Measurements from ENCODE around the gene PBX4. TPM values are rescaled to one million over a fixed set of nuclear protein-coding genes. Genes with fewer than 3 reads are reported as not detected.

The PBX4 gene
- total RNA-seq, 2 donors from 2014 or later: 28.3 to 56.8 TPM

- no peaks in the 10 kb centered on the region for H3K27me3 Mint-ChIP-seq (ENCODE audit: low read depth)
- no peak for ATAC-seq (replicated peaks in 1 of 2)
- no peak overlapping the region for H3K4me3 Mint-ChIP-seq
- DNase-seq: no peak
- H3K36me3 Mint-ChIP-seq (ENCODE audit: insufficient read depth in 2 of 2): peaks cover 6 to 17% of the 10 kb centered on the region in 2 donors
- H3K9me3 Mint-ChIP-seq: no peaks in the 10 kb centered on the region
- no peaks in the 10 kb centered on the region for H3K4me1 Mint-ChIP-seq (ENCODE audit: low read depth)
- H3K27ac Mint-ChIP-seq: peak overlapping the region; percentile 27
Measured at GRCh38 chr19:19563348-19563848, 55.1 kb downstream of the PBX4 start.

- no peaks in the 10 kb centered on the region for H3K4me1 Mint-ChIP-seq (ENCODE audit: low read depth)
- no peak overlapping the region for H3K4me3 Mint-ChIP-seq
- DNase-seq (peak; percentile 32 to 37), ATAC-seq (replicated peaks in 1 of 2) (peak; percentile 71 to 72)
- peak overlapping the region; percentile 63 for H3K27ac Mint-ChIP-seq
- H3K36me3 Mint-ChIP-seq (ENCODE audit: insufficient read depth in 2 of 2): peaks cover 6 to 17% of the 10 kb centered on the region in 2 donors
- H3K27me3 Mint-ChIP-seq (ENCODE audit: low read depth): no peaks in the 10 kb centered on the region
- no peaks in the 10 kb centered on the region for H3K9me3 Mint-ChIP-seq
Measured at GRCh38 chr19:19562665-19563347, 55.7 kb downstream of the PBX4 start.

- Mint-ChIP-seq H3K27ac (peak overlapping the region; percentile 63), H3K27me3 (ENCODE audit: low read depth) (no peaks in the 10 kb centered on the region), H3K9me3 (no peaks in the 10 kb centered on the region), H3K4me1 (ENCODE audit: low read depth) (no peaks in the 10 kb centered on the region), H3K36me3 (ENCODE audit: insufficient read depth in 2 of 2) (peaks cover 6 to 15% of the 10 kb centered on the region in 2 donors), H3K4me3 (no peak overlapping the region)
- DNase-seq (no peak), ATAC-seq (replicated peaks in 1 of 2) (no peak)
Measured at GRCh38 chr19:19561946-19562664, 56.4 kb downstream of the PBX4 start.

GRCh38 chr19:19559931-19560330, 58.6 kb downstream of the PBX4 start:
- Mint-ChIP-seq H3K27ac (no peak overlapping the region), H3K9me3 (no peaks in the 10 kb centered on the region)

GRCh38 chr19:19558636-19559035, 59.9 kb downstream of the PBX4 start:
- no peak overlapping the region for H3K4me3 Mint-ChIP-seq
- peaks cover 0 to 4% of the 10 kb centered on the region in 2 donors for H3K36me3 Mint-ChIP-seq (ENCODE audit: insufficient read depth in 2 of 2)
- peak overlapping the region; percentile 35 for H3K27ac Mint-ChIP-seq
- H3K27me3 Mint-ChIP-seq (ENCODE audit: low read depth): no peaks in the 10 kb centered on the region
- no peaks in the 10 kb centered on the region for H3K9me3 Mint-ChIP-seq
- peaks cover 5% of the 10 kb centered on the region for H3K4me1 Mint-ChIP-seq (ENCODE audit: low read depth)
- ATAC-seq (replicated peaks in 1 of 2) (no peak), DNase-seq (no peak)

More at GRCh38 chr19:19559931-19560330, 58.6 kb downstream of the PBX4 start:
- DNase-seq (no peak), ATAC-seq (replicated peaks in 1 of 2) (no peak)
- Mint-ChIP-seq H3K4me3 (no peak overlapping the region), H3K36me3 (ENCODE audit: insufficient read depth in 2 of 2) (peaks cover 4 to 11% of the 10 kb centered on the region in 2 donors), H3K4me1 (ENCODE audit: low read depth) (no peaks in the 10 kb centered on the region), H3K27me3 (ENCODE audit: low read depth) (no peaks in the 10 kb centered on the region)

DNA sequence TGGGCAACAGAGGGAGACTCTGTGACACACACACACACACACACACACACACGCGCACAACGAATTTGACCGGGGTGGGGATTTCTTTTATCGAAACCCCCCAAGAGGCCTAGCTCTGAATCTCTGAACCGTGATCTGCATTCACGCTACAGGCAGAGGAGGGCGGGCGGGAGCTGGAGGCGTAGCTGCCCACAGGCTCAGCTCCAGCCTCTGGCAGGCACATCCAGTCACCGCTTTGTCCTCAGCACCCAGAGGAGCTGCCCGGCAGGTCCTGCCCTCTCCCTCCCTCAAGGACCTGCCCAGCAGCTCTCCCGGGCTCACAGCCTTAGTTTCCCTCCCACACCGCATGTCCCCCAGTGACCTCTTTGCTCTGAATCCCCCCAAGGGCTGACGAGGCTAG, 60.4 kb downstream of the PBX4 start:
- Mint-ChIP-seq H3K4me1 (ENCODE audit: low read depth) (peaks cover 5% of the 10 kb centered on the region), H3K27me3 (ENCODE audit: low read depth) (no peaks in the 10 kb centered on the region), H3K27ac (no peak overlapping the region), H3K4me3 (no peak overlapping the region), H3K36me3 (ENCODE audit: insufficient read depth in 2 of 2) (peaks cover 0 to 4% of the 10 kb centered on the region in 2 donors), H3K9me3 (no peaks in the 10 kb centered on the region)
- no peak for ATAC-seq (replicated peaks in 1 of 2)
- DNase-seq: no peak

DNA sequence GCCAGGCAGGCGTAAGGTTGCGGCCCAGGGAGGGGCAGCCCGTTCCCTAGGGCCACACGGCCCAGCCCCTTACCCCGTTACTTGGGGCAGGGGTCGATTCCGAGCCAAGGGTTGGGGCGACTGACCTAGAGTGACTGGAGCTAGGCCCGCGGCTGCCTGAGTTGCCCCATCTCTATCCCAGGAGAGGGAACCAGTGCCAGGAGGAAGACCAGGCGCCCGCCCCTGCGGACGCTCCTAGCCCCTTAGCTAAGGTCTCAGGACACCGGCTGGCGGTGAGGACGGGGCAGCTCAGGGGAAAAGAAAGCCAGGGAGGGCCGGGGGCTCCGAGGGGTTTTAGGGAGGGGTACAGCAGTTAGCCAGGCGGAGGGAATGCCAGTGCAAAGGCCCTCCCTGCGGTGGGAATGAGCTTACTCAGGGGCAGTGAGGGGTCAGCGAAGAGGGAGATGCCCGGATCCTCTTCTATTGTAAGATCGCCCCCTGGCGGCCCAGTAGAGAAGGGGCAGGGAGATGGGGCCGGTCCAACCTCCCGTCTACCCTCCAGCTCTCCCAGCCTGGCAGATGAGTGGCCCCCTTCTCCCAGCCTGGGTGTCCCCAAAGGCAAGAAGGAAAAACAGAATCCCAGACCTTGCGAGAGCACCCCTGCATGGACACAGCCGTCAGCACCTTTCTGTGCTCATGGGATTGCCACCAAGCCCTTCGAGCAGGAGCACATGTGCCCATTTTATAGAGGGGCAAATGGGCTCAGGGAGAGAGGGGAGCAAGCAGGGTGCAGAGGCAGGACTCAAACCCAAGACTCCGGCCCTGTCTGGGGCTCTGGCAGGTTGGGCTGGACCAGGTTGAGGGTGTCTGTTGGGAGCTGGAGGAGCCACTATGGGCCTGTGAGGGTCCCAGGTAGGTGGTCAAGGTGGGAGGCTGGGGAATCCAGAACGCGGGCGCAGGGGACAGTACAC, 64.1 kb downstream of the PBX4 start:
- Mint-ChIP-seq H3K36me3 (ENCODE audit: insufficient read depth in 2 of 2) (peaks cover 0 to 3% of the 10 kb centered on the region in 2 donors), H3K9me3 (no peaks in the 10 kb centered on the region), H3K27me3 (ENCODE audit: low read depth) (no peaks in the 10 kb centered on the region), H3K4me1 (ENCODE audit: low read depth) (peaks cover 5% of the 10 kb centered on the region), H3K27ac (no peak overlapping the region), H3K4me3 (no peak overlapping the region)
- DNase-seq: peak; percentile 69 to 79
- peak; percentile 65 for ATAC-seq (replicated peaks in 1 of 2)

DNA sequence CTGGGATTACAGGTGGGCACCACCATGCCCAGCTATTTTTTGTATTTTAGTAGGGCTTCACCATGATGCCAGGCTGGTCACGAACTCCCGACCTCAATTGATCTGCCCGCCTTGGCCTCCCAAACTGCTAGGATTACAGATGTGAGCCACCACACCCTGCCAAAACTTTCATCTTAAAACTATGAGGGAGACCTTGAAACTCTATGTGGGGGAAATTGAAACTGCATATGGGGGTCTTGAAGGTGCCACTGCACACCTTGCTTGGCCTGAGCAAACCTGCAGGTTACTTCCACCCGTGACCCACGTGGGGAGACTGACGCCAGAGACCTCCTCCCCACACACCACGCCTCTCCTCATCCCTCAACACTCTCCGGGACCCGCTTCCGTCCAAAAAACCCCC, 64.8 kb downstream of the PBX4 start:
- ATAC-seq (replicated peaks in 1 of 2) (no peak), DNase-seq (no peak)
- H3K4me3 Mint-ChIP-seq: no peak overlapping the region
- no peaks in the 10 kb centered on the region for H3K27me3 Mint-ChIP-seq (ENCODE audit: low read depth)
- H3K27ac Mint-ChIP-seq: no peak overlapping the region
- no peaks in the 10 kb centered on the region for H3K9me3 Mint-ChIP-seq
- H3K36me3 Mint-ChIP-seq (ENCODE audit: insufficient read depth in 2 of 2): no peaks in the 10 kb centered on the region
- peaks cover 5% of the 10 kb centered on the region for H3K4me1 Mint-ChIP-seq (ENCODE audit: low read depth)

- H3K4me1 Mint-ChIP-seq (ENCODE audit: low read depth): peaks cover 5% of the 10 kb centered on the region
Measured at GRCh38 chr19:19552798-19553197, 65.7 kb downstream of the PBX4 start.

DNA sequence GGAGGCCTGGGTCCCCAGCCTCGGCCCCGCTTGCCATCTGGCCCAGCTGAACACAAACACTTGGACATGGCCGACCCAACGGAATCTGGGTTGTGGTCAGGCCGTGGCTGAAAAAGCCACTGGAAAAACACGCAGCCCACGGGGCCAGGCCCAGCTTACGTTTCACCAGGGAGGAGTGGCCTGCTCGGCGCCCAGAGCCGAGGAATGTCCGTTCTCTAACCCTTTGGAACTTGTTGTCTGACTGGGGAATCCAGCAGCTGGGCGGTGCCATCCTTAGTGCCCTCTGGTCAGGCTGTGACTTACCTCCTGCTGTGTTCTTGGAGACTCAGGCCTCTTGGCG, 66.7 kb downstream of the PBX4 start:
- peaks cover 5% of the 10 kb centered on the region for H3K4me1 Mint-ChIP-seq (ENCODE audit: low read depth)
- ATAC-seq (replicated peaks in 1 of 2) (no peak), DNase-seq (no peak)
- no peak overlapping the region for H3K27ac Mint-ChIP-seq
- no peaks in the 10 kb centered on the region for H3K36me3 Mint-ChIP-seq (ENCODE audit: insufficient read depth in 2 of 2)
- H3K9me3 Mint-ChIP-seq: no peaks in the 10 kb centered on the region
- no peaks in the 10 kb centered on the region for H3K27me3 Mint-ChIP-seq (ENCODE audit: low read depth)
- no peak overlapping the region for H3K4me3 Mint-ChIP-seq

More at GRCh38 chr19:19552798-19553197, 65.7 kb downstream of the PBX4 start:
- no peak overlapping the region for H3K27ac Mint-ChIP-seq
- no peaks in the 10 kb centered on the region for H3K9me3 Mint-ChIP-seq
- H3K27me3 Mint-ChIP-seq (ENCODE audit: low read depth): no peaks in the 10 kb centered on the region
- no peaks in the 10 kb centered on the region for H3K36me3 Mint-ChIP-seq (ENCODE audit: insufficient read depth in 2 of 2)
- H3K4me3 Mint-ChIP-seq: no peak overlapping the region
- DNase-seq (peak in 1 of 2 donors; percentile 32), ATAC-seq (replicated peaks in 1 of 2) (peak; percentile 35 to 41)

GRCh38 chr19:19550972-19551852, 67.3 kb downstream of the PBX4 start:
- H3K27ac Mint-ChIP-seq: no peak overlapping the region
- no peaks in the 10 kb centered on the region for H3K36me3 Mint-ChIP-seq (ENCODE audit: insufficient read depth in 2 of 2)
- DNase-seq (no peak), ATAC-seq (replicated peaks in 1 of 2) (no peak)
- H3K4me1 Mint-ChIP-seq (ENCODE audit: low read depth): peaks cover 5% of the 10 kb centered on the region
- no peaks in the 10 kb centered on the region for H3K9me3 Mint-ChIP-seq
- no peaks in the 10 kb centered on the region for H3K27me3 Mint-ChIP-seq (ENCODE audit: low read depth)
- H3K4me3 Mint-ChIP-seq: no peak overlapping the region

DNA sequence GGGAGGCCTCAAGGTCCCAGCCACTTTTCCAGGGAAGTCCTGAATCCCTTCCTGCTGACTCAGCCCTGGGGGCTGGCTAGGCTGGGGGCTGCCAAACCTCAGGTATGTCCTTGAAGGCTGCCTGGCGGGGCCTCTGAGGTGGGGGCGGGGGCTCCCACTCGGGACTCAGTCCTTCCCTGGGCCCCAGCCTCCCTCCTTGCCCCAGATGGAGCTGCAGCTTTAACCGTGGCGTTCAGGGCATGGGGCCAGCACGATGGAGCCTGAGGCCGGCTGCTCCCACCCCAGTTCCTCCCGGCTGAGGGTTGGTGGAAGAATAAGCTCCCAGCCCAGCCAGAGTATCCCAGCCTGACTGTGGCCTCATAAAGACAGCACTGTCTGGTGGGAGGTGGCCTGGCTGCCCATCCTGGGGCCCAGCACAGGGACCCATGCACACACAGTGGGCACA, 68.0 kb downstream of the PBX4 start:
- no peaks in the 10 kb centered on the region for H3K36me3 Mint-ChIP-seq (ENCODE audit: insufficient read depth in 2 of 2)
- no peak overlapping the region for H3K27ac Mint-ChIP-seq
- no peaks in the 10 kb centered on the region for H3K9me3 Mint-ChIP-seq
- ATAC-seq (replicated peaks in 1 of 2) (no peak), DNase-seq (no peak)
- no peaks in the 10 kb centered on the region for H3K27me3 Mint-ChIP-seq (ENCODE audit: low read depth)
- H3K4me3 Mint-ChIP-seq: no peak overlapping the region
- H3K4me1 Mint-ChIP-seq (ENCODE audit: low read depth): peaks cover 5% of the 10 kb centered on the region
